ENCODE measurements around the gene RNF41.
"Not testable (repeated sequence)": the region's sequence is repeated elsewhere in the genome, so short reads cannot be mapped to it uniquely, and the experiment has no call there.

Gene RNF41

DNA sequence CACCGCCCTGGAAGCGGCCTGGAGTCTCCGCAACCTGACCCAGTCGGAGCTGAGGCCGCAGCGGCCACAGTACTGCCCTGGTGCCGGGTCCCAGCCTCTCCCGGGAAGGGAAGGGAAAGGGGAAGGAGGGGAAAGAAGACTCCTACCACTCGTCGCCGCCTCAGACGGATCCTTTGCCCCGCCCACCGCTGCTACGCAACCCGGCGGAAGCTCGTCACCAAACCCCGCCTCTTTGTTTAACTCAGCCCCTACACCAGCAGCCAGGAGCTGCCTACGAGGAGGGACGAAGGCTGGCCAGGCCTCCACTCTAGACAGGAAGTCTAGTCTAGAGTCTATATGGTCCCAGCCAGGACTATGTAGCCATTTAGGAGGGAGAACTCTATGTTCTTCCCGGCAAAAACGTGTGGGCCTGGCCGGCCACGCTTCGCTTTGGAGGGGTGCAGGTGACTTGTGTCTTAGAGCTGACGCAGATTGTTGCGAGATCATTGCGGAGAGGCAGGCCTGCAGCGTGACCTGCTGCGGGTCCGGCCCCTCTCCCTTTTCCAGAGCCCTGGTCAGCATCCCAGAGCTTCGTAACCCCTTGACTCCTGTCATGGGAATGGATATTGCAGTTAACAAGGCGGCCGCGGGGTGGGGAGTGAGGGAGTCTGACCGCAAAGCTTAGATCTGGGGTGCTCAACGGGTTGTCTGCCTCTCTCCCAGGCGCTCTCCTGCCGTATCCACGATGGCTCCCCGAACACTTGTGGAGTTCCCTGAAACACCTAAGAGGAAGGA is at the start of gene RNF41:
Gene RNF41, minus strand, starts transcription at position 166 of the 774 bp plus-strand sequence. CDS start 7,875 bp downstream, outside the sequence.
- Histone ChIP-seq H3K27me3 (replicated peaks; ENCODE audit: control insufficient read depth, insufficient read depth, low read length) (no peaks in the 10 kb centered on the region), H3K4me3 (replicated peaks; ENCODE audit: low read depth, low read length) (peak within 1 kb of the TSS; percentile 83), H3K36me3 (ENCODE audit: control insufficient read depth, insufficient read depth, low read length) (peaks cover 2% of the 10 kb centered on the region; the same call in 1 of the 2 replicates)
- TF ChIP-seq, protein P1, sequence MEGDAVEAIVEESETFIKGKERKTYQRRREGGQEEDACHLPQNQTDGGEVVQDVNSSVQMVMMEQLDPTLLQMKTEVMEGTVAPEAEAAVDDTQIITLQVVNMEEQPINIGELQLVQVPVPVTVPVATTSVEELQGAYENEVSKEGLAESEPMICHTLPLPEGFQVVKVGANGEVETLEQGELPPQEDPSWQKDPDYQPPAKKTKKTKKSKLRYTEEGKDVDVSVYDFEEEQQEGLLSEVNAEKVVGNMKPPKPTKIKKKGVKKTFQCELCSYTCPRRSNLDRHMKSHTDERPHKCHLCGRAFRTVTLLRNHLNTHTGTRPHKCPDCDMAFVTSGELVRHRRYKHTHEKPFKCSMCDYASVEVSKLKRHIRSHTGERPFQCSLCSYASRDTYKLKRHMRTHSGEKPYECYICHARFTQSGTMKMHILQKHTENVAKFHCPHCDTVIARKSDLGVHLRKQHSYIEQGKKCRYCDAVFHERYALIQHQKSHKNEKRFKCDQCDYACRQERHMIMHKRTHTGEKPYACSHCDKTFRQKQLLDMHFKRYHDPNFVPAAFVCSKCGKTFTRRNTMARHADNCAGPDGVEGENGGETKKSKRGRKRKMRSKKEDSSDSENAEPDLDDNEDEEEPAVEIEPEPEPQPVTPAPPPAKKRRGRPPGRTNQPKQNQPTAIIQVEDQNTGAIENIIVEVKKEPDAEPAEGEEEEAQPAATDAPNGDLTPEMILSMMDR (IDR thresholded peaks at IDR 0.05; ENCODE audit: insufficient read depth, low read length, poor library complexity, severe bottlenecking), result no peak
- DNase-seq (ENCODE audit: extremely low read depth, insufficient read length), result peak; percentile 90

DNA sequence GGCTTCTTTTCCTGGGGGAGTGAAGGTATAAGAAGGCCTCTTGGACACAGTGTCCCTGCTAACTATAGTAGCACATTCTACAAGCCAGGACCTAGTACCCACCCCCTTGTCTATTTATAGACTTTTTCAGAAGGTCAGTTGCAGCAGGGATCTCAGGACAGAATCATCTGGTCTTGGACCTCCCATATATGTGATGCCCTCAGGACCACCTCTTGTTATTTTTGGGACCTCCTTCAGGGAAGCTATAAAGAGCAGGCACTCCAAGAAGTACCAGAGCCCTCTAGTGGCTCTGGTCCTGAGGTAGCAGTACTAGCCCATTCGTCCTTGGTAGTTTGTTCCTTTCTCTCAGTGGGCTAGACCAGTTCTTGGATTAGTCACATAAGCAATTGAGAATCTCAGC is 49.3 kb upstream of the RNF41 start:
- H3K4me3 ChIP-seq (replicated peaks; ENCODE audit: low read depth, low read length), result no peak overlapping the region
- H3K27me3 ChIP-seq (replicated peaks; ENCODE audit: control insufficient read depth, insufficient read depth, low read length), result no peaks in the 10 kb centered on the region
- no peak for DNase-seq (ENCODE audit: extremely low read depth, insufficient read length)
- H3K36me3 ChIP-seq (ENCODE audit: control insufficient read depth, insufficient read depth, low read length), result peaks cover 28% of the 10 kb centered on the region
- TF ChIP-seq, protein P1 (IDR thresholded peaks at IDR 0.05; ENCODE audit: insufficient read depth, low read length, poor library complexity, severe bottlenecking), result peak; percentile 48

DNA sequence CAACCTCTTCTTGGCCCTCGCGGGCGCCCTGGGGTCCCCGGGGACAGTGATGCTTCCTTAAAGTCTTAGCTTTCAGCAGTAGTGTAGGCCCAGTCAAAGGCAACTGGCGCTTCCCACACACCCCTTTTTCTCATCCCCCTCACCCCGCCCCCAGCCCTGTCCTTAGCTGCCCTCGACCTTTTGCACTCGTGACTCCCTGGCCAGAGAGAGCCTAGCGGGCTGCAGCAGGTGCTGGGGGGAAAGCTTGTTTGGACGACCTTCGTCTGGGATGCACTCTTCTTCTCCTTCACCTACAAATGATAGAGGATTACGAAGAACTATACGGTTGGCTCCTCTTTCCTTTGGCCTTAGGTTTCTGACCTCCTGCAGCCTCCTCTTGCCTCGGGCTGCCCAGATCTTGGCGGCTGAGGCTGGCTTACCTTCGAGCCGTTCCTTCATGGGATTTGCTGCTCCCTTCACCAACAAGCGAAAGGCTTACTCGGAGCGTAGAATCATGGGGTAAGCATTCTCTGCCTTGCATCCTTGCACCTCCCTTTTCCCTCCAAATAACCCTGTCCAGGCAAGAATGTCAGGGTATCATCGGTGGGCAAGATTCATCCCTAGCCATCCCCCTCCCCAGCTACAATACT is 45.8 kb upstream of the RNF41 start:
- TF ChIP-seq, protein P1 (IDR thresholded peaks at IDR 0.05; ENCODE audit: insufficient read depth, low read length, poor library complexity, severe bottlenecking), result no peak
- Histone ChIP-seq H3K4me3 (replicated peaks; ENCODE audit: low read depth, low read length) (peak overlapping the region; percentile 76), H3K27me3 (replicated peaks; ENCODE audit: control insufficient read depth, insufficient read depth, low read length) (no peaks in the 10 kb centered on the region), H3K36me3 (ENCODE audit: control insufficient read depth, insufficient read depth, low read length) (peaks cover 4% of the 10 kb centered on the region)
- no peak for DNase-seq (ENCODE audit: extremely low read depth, insufficient read length)

DNA sequence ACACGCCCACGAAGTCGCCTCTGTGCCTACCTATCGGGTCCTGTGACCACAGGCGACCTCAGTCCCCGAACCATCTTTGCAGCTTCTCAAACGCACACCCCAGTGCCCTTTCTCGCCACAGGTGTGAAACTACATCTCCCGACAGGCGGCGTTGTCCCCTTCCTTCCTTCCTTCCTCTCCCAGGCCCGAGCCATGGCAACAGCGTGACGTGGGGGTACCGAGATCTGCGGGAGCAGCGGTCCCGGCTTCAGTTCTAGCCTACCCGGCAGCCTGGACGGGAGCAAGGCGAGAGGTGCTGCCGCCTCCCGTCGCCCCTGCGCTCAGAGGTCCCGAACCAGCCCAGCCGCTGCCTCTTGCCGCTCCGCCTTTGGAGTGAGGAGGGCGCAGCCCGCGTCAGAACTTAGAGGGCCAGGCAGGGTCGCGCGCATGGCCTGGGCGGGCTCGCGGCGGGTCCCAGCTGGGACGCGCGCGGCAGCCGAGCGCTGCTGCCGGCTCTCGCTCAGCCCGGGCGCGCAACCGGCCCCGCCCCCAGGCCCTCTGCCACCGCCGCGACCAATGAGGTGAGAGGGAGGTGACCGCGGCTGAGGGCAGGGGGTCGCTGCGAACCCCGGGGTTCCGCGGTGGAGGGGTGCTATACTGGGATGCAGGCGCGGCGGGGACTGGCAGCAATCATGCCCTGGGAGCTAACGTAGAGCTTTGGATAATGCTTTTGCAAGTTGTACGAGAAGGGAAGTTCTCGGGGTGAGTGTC is 45.1 kb upstream of the RNF41 start, which contains the start of gene COQ10A:
Gene COQ10A, plus strand, starts transcription at position 250 of the 750 bp plus-strand sequence. Its CDS starts 177 bp downstream, at position 427.
- peak; percentile 91 for DNase-seq (ENCODE audit: extremely low read depth, insufficient read length)
- TF ChIP-seq, protein P1 (IDR thresholded peaks at IDR 0.05; ENCODE audit: insufficient read depth, low read length, poor library complexity, severe bottlenecking), result peak; percentile 54
- H3K36me3 ChIP-seq (ENCODE audit: control insufficient read depth, insufficient read depth, low read length), result peaks cover 4% of the 10 kb centered on the region
- no peaks in the 10 kb centered on the region for H3K27me3 ChIP-seq (replicated peaks; ENCODE audit: control insufficient read depth, insufficient read depth, low read length)
- H3K4me3 ChIP-seq (replicated peaks; ENCODE audit: low read depth, low read length), result peak within 1 kb of the TSS; percentile 76

DNA sequence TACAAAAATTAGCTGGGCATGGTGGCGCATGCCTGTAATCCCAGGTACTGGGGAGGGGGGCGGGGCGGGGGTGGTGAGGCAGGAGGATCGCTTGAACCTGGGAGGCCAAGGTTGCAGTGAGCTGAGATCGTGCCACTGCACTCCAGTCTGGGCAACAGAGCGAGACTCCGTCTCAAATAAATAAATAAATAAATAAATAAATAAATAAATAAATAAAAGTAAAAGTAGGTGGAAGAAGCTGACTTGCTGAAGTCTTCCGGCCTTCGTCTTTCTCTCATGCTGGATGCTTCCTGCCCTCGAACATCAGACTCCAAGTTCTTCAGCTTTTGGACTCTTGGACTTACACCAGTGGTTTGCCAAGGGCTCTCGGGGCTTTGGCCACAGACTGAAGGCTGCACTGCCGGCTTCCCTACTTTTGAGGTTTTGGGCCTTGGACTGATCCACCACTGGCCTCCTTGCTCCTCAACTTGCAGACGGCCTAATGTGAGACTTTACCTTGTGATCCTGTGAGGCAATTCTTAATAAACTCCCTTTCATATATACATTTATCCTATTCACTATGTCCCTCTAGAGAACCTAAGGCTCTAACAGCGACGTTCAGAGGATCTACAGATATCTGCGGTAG is 44.5 kb upstream of the RNF41 start:
- not testable (repeated sequence) for H3K36me3 ChIP-seq (ENCODE audit: control insufficient read depth, insufficient read depth, low read length); H3K27me3 ChIP-seq (replicated peaks; ENCODE audit: control insufficient read depth, insufficient read depth, low read length); DNase-seq (ENCODE audit: extremely low read depth, insufficient read length)
- H3K4me3 ChIP-seq (replicated peaks; ENCODE audit: low read depth, low read length), result peak overlapping the region; percentile 76

DNA sequence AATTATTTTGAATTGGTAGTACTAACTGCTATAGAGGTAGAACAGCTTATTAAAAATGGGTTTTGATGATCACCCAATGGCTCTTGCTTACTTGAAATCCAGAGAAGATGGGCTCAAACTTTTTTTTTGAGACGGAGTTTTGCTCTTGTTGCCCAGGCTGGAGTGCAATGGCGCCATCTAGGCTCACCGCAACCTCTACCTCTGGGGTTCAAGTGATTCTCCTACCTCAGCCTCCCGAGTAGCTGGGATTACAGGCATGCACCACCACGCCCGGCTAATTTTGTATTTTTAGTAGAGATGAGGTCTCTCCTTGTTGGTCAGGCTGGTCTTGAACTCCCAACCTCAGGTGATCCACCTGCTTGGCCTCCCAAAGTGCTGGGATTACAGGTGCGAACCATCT is 41.2 kb upstream of the RNF41 start:
- H3K27me3 ChIP-seq (replicated peaks; ENCODE audit: control insufficient read depth, insufficient read depth, low read length); H3K4me3 ChIP-seq (replicated peaks; ENCODE audit: low read depth, low read length); DNase-seq (ENCODE audit: extremely low read depth, insufficient read length); H3K36me3 ChIP-seq (ENCODE audit: control insufficient read depth, insufficient read depth, low read length): not testable (repeated sequence)
